ENCODE data around the gene CCT4. TPM values are rescaled to one million over a fixed set of nuclear protein-coding genes. Genes with fewer than 3 reads are reported as not detected.
"Not testable (repeated sequence)": the region's sequence is repeated elsewhere in the genome, so short reads cannot be mapped to it uniquely, and the experiment has no call there.

Gene CCT4
- polyA plus RNA-seq, 1 experiment, result 61.0 TPM

DNA sequence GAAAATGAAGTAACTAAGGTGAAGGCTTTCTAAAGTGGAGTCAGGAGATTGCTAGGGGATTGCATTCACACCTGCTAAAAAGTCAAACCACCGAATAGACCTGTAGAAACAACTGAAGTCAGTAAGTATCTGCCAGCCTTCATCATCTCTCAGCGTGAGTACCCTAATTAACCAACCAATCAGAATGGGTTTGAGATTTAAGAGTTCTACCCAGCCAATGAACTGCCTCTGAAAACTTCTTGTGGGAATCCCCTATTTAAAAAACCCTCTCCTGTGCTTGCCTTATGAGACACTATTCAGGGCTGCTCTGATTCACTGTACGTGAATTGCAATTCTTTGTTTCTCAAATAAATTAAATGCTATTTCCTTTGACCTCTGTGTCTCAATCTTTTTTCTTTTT is 31.2 kb downstream of the CCT4 start:
- no peak for DNase-seq (ENCODE audit: low read depth)
- no peak for TF ChIP-seq CTCF (IDR thresholded peaks at IDR 0.05; ENCODE audit: insufficient read depth, low read depth, low read length)
- Histone ChIP-seq H3K36me3 (ENCODE audit: control insufficient read depth, insufficient read depth, low read length) (no peaks in the 10 kb centered on the region), H3K4me3 (ENCODE audit: low read depth, low read length) (no peak overlapping the region), H3K27me3 (ENCODE audit: control insufficient read depth, insufficient read depth, low read length) (no peaks in the 10 kb centered on the region)
- ChIA-PET POLR2A (no interaction called here), CTCF (interaction anchor here (0.9 kb wide), 1 partner anchor 10 kb away, joined by 3 read pairs; no protein-coding TSS in a partner anchor)

GRCh38 chr2:61855318-61855613 is 33.2 kb downstream of the CCT4 start:
- CTCF ChIA-PET, result no interaction called here

GRCh38 chr2:61854564-61855317 is 33.7 kb downstream of the CCT4 start:
- ChIA-PET CTCF (no interaction called here), POLR2A (no interaction called here)
- no peaks in the 10 kb centered on the region for H3K27me3 ChIP-seq (ENCODE audit: control insufficient read depth, insufficient read depth, low read length)

More at GRCh38 chr2:61855318-61855613, 33.2 kb downstream of the CCT4 start:
- Histone ChIP-seq H3K27me3 (ENCODE audit: control insufficient read depth, insufficient read depth, low read length) (no peaks in the 10 kb centered on the region), H3K4me3 (ENCODE audit: low read depth, low read length) (peak overlapping the region; percentile 93), H3K36me3 (ENCODE audit: control insufficient read depth, insufficient read depth, low read length) (no peaks in the 10 kb centered on the region)
- DNase-seq (ENCODE audit: low read depth), result no peak
- no peak for TF ChIP-seq CTCF (IDR thresholded peaks at IDR 0.05; ENCODE audit: insufficient read depth, low read depth, low read length)
- POLR2A ChIA-PET, result no interaction called here

DNA sequence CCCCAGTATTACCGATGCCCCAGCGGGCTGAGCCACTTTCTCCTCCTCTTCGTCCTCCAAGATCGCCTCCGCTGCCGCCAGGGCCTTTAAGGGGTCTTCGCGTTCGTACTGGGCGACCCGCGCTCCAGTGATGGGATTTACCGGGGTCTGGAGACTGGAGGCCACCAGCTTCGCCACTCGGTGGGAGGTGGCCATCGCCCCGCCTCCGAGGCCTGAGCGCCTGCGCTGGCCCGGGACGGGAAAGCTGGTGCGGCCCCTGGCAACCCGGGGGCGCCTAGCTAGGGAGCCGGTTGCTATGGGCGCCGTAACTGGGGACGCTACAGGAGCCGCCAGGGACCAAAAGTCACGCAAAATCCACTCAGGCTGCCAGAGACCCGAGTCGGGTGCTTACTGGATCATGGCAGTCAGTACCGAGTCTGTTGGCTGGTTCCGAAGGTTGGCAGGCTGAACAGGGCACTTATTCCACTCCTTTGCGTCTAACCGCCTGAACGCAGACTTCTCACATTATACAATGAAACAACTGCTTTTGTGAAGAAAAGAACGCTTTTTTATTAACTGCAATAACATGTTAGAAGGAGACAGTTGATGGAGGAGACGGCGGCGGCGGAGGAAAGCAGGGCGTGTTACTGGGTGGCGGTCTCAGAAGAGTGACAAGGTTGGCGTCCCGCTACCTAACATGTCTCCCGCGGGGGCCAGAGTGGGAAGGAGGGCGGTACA is 34.5 kb downstream of the CCT4 start, which contains the start of gene FAM161A:
Gene FAM161A, minus strand, starts transcription at position 214 of the 717 bp plus-strand sequence. Its CDS starts 19 bp downstream, at position 195.
- H3K4me3 ChIP-seq (ENCODE audit: low read depth, low read length), result peak within 1 kb of the TSS; percentile 93
- H3K36me3 ChIP-seq (ENCODE audit: control insufficient read depth, insufficient read depth, low read length), result no peaks in the 10 kb centered on the region
- TF ChIP-seq CTCF (IDR thresholded peaks at IDR 0.05; ENCODE audit: insufficient read depth, low read depth, low read length), result no peak
- ChIA-PET CTCF (interaction anchor here (1.7 kb wide), 1 partner anchor 21 kb away, joined by 6 read pairs; no protein-coding TSS in a partner anchor), POLR2A (no interaction called here)
- DNase-seq (ENCODE audit: low read depth), result peak; percentile 26
- H3K27me3 ChIP-seq (ENCODE audit: control insufficient read depth, insufficient read depth, low read length), result no peaks in the 10 kb centered on the region

More at GRCh38 chr2:61854564-61855317, 33.7 kb downstream of the CCT4 start:
- Histone ChIP-seq H3K36me3 (ENCODE audit: control insufficient read depth, insufficient read depth, low read length) (no peaks in the 10 kb centered on the region), H3K4me3 (ENCODE audit: low read depth, low read length) (peak overlapping the region; percentile 93)
- no peak for TF ChIP-seq CTCF (IDR thresholded peaks at IDR 0.05; ENCODE audit: insufficient read depth, low read depth, low read length)
- peak; percentile 72 for DNase-seq (ENCODE audit: low read depth)

DNA sequence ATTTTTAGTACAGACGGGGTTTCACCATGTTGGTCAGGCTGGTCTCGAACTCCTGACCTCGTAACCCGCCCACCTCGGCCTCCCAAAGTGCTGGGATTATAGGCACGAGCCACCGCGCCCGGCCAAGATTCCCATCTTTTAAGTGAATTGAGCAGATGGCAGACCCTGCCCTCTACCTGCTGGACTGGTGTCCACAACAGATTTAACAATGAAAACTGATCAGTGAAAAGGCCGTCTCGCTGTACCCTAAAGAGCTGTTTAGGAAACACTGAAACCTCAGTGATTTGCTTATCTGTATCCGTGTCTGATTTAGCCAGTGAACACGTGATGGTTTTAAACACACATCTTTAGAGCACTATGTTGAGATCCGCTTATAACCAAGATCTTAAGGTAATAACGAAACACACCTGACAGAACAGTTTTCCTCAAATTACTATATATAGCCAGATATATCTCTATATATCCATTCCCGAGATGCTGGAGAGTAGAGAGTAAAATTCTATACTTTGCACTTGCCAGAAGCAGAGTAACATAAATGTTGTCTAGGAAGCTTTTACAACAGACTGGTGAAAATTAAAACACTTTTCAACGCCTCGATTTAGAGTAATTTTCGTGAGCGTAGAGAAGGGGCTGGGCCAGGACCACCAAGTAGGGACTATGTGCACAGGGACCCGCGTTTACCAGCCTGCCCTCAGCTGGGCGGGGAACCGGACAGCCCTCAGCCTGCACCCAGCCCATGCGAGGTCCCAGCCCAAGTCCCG is 35.2 kb downstream of the CCT4 start:
- H3K4me3 ChIP-seq (ENCODE audit: low read depth, low read length), result peak overlapping the region; percentile 93
- CTCF ChIA-PET, result interaction anchor here (1.7 kb wide), 1 partner anchor 21 kb away, joined by 6 read pairs; no protein-coding TSS in a partner anchor
- no peaks in the 10 kb centered on the region for H3K27me3 ChIP-seq (ENCODE audit: control insufficient read depth, insufficient read depth, low read length)
- no peak for DNase-seq (ENCODE audit: low read depth)
- no peaks in the 10 kb centered on the region for H3K36me3 ChIP-seq (ENCODE audit: control insufficient read depth, insufficient read depth, low read length)
- TF ChIP-seq CTCF (IDR thresholded peaks at IDR 0.05; ENCODE audit: insufficient read depth, low read depth, low read length), result no peak
- POLR2A ChIA-PET, result no interaction called here

DNA sequence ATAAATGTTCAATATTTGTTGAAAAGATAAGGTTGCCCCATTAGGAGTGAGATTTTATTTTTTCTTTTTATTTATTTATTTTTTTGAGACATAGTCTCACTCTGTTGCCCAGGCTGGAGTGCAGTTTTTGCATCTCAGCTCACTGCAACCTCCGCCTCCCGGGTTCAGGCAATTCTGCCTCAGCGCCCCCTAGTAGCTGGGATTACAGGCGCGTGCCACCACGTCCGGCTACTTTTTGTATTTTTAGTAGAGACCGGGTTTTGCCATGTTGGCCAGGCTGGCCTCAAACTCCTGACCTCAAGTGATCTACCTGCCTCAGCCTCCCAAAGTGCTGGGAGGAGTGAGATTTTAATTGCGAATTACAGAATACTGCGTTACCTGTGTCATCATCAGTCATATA is 37.2 kb downstream of the CCT4 start:
- H3K27me3 ChIP-seq (ENCODE audit: control insufficient read depth, insufficient read depth, low read length); POLR2A ChIA-PET; H3K4me3 ChIP-seq (ENCODE audit: low read depth, low read length); H3K36me3 ChIP-seq (ENCODE audit: control insufficient read depth, insufficient read depth, low read length); DNase-seq (ENCODE audit: low read depth): not testable (repeated sequence)
- CTCF ChIA-PET, result interaction anchor here (1.1 kb wide), 1 partner anchor 38 kb away, joined by 3 read pairs; no protein-coding TSS in a partner anchor
